Measurements from ENCODE around the gene MST1. TPM values are rescaled to one million over a fixed set of nuclear protein-coding genes. Genes with fewer than 3 reads are reported as not detected.
A peak's percentile ranks its signal among the peaks of the same experiment; 100 is the strongest.
"Not testable (repeated sequence)": the region's sequence is repeated elsewhere in the genome, so short reads cannot be mapped to it uniquely, and the experiment has no call there.

MST1 gene
- total RNA-seq, 1 donor from 2014 or later = 8.3 TPM

DNA sequence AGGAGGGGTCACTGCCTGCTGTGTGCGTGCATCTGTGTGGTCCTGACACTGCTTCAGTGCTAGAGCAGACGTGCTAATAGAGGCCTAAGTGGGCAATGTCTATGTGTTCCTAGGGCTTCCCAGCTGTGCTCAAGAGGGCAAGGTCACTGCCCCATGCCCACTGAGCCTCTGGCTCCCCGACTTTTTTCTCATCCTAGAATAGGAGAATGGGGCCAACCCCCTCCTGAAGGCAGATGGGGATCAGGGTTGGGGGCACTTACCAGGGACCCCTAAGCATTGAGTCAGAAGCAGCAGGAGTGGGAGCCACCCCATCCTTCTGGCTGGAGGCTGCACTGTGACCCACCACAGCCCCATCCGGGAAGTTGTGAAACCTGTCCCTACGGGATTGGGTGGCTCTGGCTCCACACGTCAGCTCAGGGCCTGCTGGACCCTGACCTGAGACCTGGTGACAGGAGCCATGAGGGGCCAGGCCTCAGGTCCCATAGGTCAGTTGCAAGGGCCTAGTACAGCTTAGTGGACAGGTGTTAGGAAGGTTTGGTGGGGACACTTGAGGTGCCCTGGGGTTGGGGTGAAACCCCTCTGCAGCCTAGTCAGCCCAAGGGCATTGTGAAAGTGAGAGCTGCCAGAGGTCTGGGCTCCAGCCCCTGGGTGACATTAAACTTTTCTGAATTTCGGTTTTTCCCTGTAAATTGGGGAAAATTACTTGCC lies 782 bp downstream of the MST1 start:
- not testable (repeated sequence) for DNase-seq (ENCODE audit: low spot score); H3K9me3 Mint-ChIP-seq; H3K36me3 Mint-ChIP-seq (ENCODE audit: low read depth); H3K27me3 Mint-ChIP-seq (ENCODE audit: low read depth)
- Mint-ChIP-seq H3K27ac (peak overlapping the region; percentile 94), H3K4me1 (ENCODE audit: low read depth) (peaks cover 18% of the 10 kb centered on the region), H3K4me3 (ENCODE audit: low read depth) (peak overlapping the region; percentile 96)
- intact Hi-C loops (cut with micrococcal nuclease) = loop anchor here (1.0 kb wide), 1 partner anchor 14 kb away; the partner anchor contains the start of gene APEH

- H3K4me3 Mint-ChIP-seq (ENCODE audit: low read depth); H3K27me3 Mint-ChIP-seq (ENCODE audit: low read depth); intact Hi-C loops (cut with micrococcal nuclease); H3K9me3 Mint-ChIP-seq; DNase-seq (ENCODE audit: low spot score); H3K27ac Mint-ChIP-seq: not testable (repeated sequence)
- Mint-ChIP-seq H3K36me3 (ENCODE audit: low read depth) (peaks cover 15% of the 10 kb centered on the region), H3K4me1 (ENCODE audit: low read depth) (peaks cover 15% of the 10 kb centered on the region)
Measured at GRCh38 chr3:49687424-49687795, 1.9 kb downstream of the MST1 start.

DNA sequence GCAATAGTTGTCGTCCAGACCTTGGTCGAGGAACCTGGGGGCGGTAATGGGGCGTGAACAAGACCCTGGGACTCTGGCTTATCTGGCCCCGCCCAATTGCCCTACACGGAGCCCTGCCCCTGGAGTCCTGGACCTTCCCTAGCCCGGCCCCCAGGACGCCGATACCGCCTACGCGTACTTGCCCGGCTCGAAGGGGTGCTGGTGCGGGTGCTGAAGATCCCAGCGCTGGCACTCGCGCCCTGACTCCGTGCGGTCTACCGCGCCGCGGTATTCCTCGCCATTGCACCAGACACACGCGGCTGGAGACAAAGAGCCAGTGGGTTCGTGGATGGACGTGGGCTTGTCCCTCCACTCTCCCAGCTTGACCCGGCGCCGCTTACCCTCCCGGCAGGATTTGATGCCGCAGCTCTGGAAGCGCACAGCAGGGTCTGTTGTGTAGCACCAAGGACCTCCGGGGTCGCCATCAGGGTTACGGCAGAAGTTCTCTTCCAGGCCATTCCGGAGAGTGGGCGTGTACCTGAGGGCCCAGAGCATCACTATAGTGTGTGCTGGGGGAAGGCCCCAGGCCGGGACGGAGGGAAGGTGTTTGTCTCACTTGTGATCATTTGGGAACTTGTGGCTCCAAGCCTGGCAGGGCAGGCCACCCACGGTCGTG lies 2.4 kb downstream of the MST1 start:
- H3K27me3 Mint-ChIP-seq (ENCODE audit: low read depth); H3K9me3 Mint-ChIP-seq; DNase-seq (ENCODE audit: low spot score); H3K27ac Mint-ChIP-seq; intact Hi-C loops (cut with micrococcal nuclease): not testable (repeated sequence)
- peak overlapping the region; percentile 21 for H3K4me3 Mint-ChIP-seq (ENCODE audit: low read depth)
- peaks cover 18% of the 10 kb centered on the region for H3K36me3 Mint-ChIP-seq (ENCODE audit: low read depth)
- peaks cover 15% of the 10 kb centered on the region for H3K4me1 Mint-ChIP-seq (ENCODE audit: low read depth)

DNA sequence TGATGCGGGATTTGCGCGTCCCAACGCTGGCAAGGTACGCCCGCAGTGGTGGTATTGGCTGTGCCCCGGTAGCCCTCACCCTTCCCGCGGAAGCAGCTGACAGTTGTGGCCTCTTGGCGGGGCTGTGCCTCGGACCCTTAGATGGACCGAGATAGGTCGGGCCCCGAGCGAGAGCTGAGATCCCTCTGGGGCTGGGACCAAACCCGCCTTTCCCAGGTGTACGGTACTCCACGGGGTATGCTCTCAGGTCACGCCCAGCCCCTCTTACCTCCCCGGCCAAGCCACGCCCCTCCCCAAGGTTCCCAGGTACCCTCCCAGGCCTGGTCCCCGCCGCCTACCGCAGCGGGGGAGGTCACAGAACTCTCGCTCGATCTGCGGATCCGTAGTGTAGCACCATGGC lies 2.9 kb downstream of the MST1 start:
- H3K27me3 Mint-ChIP-seq (ENCODE audit: low read depth); H3K27ac Mint-ChIP-seq; DNase-seq (ENCODE audit: low spot score); H3K9me3 Mint-ChIP-seq; intact Hi-C loops (cut with micrococcal nuclease): not testable (repeated sequence)
- Mint-ChIP-seq H3K4me3 (ENCODE audit: low read depth) (peak overlapping the region; percentile 30), H3K4me1 (ENCODE audit: low read depth) (peaks cover 15% of the 10 kb centered on the region), H3K36me3 (ENCODE audit: low read depth) (peaks cover 18% of the 10 kb centered on the region)

DNA sequence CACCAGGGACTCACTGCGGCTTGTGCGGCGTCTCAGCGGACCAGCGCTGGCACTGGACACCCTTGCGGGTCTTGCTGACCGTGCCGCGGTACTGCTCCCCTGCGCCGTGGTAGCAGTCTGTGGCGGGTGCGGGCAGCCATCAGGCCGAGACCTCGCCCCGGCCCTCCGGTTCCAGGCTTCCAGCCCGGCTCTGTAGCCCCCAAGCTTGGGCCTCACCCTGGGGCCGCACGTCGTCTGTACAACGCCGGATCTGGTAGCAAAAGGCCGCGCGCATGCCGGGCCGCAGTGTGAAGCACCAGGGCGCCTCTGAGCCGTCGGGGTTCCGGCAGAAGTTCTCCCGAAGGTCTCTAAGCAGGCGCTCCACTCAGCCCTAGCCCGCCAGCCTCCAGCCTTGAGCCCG lies 3.4 kb downstream of the MST1 start:
- H3K27ac Mint-ChIP-seq; DNase-seq (ENCODE audit: low spot score); H3K27me3 Mint-ChIP-seq (ENCODE audit: low read depth); H3K4me3 Mint-ChIP-seq (ENCODE audit: low read depth); H3K9me3 Mint-ChIP-seq; intact Hi-C loops (cut with micrococcal nuclease): not testable (repeated sequence)
- H3K4me1 Mint-ChIP-seq (ENCODE audit: low read depth) = peaks cover 12% of the 10 kb centered on the region
- peaks cover 18% of the 10 kb centered on the region for H3K36me3 Mint-ChIP-seq (ENCODE audit: low read depth)

DNA sequence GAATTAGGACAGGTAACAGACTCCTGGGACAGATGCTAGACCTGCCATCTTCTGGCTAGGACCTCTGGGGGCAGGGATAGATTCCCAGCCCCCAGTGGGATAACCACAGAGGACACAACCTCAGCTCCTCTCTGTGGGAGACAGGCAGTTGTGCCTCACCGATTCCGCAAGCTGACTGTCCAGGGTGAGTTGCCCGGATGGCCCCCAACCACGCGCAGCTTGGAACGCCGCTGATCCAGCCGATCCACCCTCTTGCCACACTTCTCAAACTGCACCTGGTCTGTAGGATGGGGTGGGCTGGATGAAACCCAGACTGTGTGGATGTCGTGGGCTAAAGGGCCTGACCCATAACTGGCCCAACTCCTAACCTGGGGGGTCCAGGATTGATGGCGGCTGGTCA lies 4.2 kb downstream of the MST1 start:
- DNase-seq (ENCODE audit: low spot score); H3K27ac Mint-ChIP-seq; intact Hi-C loops (cut with micrococcal nuclease); H3K9me3 Mint-ChIP-seq; H3K4me3 Mint-ChIP-seq (ENCODE audit: low read depth); H3K4me1 Mint-ChIP-seq (ENCODE audit: low read depth); H3K27me3 Mint-ChIP-seq (ENCODE audit: low read depth): not testable (repeated sequence)
- peaks cover 19% of the 10 kb centered on the region for H3K36me3 Mint-ChIP-seq (ENCODE audit: low read depth)

DNA sequence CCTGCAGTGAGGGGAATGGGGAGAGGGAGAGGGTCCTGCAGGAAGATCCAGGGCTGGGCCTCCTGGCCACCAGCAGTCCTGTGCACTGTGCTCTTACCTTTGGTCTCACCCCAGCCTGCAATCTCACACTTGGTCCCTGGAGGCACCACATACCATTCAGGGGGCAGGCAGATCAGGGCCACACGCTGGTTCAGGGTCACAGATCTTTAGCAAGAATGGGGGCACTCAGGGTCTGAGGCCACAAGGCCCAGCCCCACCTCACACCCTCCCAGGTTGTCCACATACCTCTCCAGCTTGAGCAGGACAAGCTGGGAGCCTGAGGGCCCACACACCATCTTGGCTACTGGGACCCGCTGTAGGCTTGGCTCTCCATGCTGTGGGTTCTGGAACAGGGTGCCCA lies 4.8 kb downstream of the MST1 start:
- DNase-seq (ENCODE audit: low spot score); H3K9me3 Mint-ChIP-seq; intact Hi-C loops (cut with micrococcal nuclease): not testable (repeated sequence)

DNA sequence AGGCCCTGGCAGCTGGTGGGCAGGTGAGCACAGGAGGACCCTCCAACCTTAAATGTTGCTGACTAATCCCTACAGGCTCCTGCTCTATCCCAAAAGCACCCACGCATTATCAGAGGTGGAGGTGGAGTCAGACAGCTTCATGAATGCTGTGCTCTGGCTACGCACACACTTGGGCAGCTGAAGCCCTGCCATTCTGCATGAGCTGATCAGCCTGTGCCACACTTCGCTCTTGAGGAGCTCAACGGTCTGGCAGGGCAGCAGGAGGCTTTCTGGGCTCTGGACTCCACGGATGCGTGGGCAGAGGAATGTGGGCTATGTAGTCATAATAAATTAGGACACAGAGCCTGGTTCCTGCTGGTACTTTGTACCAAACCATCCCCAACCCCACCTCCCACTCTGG lies 6.1 kb downstream of the MST1 start:
- H3K27ac Mint-ChIP-seq = no peak overlapping the region
- no peak for DNase-seq (ENCODE audit: low spot score)
- H3K9me3 Mint-ChIP-seq = no peaks in the 10 kb centered on the region
- H3K27me3 Mint-ChIP-seq (ENCODE audit: low read depth) = no peaks in the 10 kb centered on the region
- no peaks in the 10 kb centered on the region for H3K4me1 Mint-ChIP-seq (ENCODE audit: low read depth)
- intact Hi-C loops (cut with micrococcal nuclease) = no loop called here
- H3K4me3 Mint-ChIP-seq (ENCODE audit: low read depth) = no peak overlapping the region
- H3K36me3 Mint-ChIP-seq (ENCODE audit: low read depth) = peaks cover 27% of the 10 kb centered on the region

More for the DNA sequence above, 4.8 kb downstream of the MST1 start:
- not testable (repeated sequence) for H3K27ac Mint-ChIP-seq; H3K4me1 Mint-ChIP-seq (ENCODE audit: low read depth); H3K27me3 Mint-ChIP-seq (ENCODE audit: low read depth); H3K4me3 Mint-ChIP-seq (ENCODE audit: low read depth)
- H3K36me3 Mint-ChIP-seq (ENCODE audit: low read depth) = peaks cover 24% of the 10 kb centered on the region

DNA sequence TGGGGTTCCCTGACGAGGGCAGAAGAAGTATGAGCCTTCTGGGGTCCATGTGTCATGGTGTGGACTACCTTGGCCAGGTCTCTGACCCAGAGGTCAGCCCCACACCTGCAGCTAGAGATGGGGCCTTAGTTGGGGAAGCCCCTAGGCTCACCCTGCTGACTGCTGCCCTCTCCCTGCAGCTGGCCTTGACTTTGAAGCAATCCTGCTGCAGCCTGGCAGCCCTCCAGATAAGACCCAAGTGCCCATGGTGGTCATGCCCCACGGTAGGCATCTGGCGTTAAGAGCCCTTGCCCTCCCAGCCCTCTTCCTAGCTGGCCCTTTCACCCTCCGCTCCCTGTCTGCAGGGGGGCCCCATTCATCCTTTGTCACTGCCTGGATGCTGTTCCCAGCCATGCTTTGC lies 7.7 kb downstream of the MST1 start:
- H3K27ac Mint-ChIP-seq = no peak overlapping the region
- no peak overlapping the region for H3K4me3 Mint-ChIP-seq (ENCODE audit: low read depth)
- DNase-seq (ENCODE audit: low spot score) = no peak
- intact Hi-C loops (cut with micrococcal nuclease) = no loop called here
- H3K27me3 Mint-ChIP-seq (ENCODE audit: low read depth) = no peaks in the 10 kb centered on the region
- no peaks in the 10 kb centered on the region for H3K9me3 Mint-ChIP-seq
- no peaks in the 10 kb centered on the region for H3K4me1 Mint-ChIP-seq (ENCODE audit: low read depth)
- H3K36me3 Mint-ChIP-seq (ENCODE audit: low read depth) = peaks cover 39% of the 10 kb centered on the region

GRCh38 chr3:49681232-49681522 lies 8.1 kb downstream of the MST1 start:
- H3K36me3 Mint-ChIP-seq (ENCODE audit: low read depth) = peaks cover 41% of the 10 kb centered on the region
- H3K4me1 Mint-ChIP-seq (ENCODE audit: low read depth) = no peaks in the 10 kb centered on the region
- H3K27me3 Mint-ChIP-seq (ENCODE audit: low read depth) = no peaks in the 10 kb centered on the region
- H3K27ac Mint-ChIP-seq = no peak overlapping the region
- no peaks in the 10 kb centered on the region for H3K9me3 Mint-ChIP-seq
- intact Hi-C loops (cut with micrococcal nuclease) = no loop called here
- no peak overlapping the region for H3K4me3 Mint-ChIP-seq (ENCODE audit: low read depth)
- DNase-seq (ENCODE audit: low spot score) = no peak

GRCh38 chr3:49680493-49681231 lies 8.6 kb downstream of the MST1 start:
- Mint-ChIP-seq H3K36me3 (ENCODE audit: low read depth) (peaks cover 43% of the 10 kb centered on the region), H3K4me3 (ENCODE audit: low read depth) (no peak overlapping the region), H3K9me3 (no peaks in the 10 kb centered on the region), H3K4me1 (ENCODE audit: low read depth) (no peaks in the 10 kb centered on the region), H3K27me3 (ENCODE audit: low read depth) (no peaks in the 10 kb centered on the region), H3K27ac (no peak overlapping the region)
- no peak for DNase-seq (ENCODE audit: low spot score)
- intact Hi-C loops (cut with micrococcal nuclease) = no loop called here

DNA sequence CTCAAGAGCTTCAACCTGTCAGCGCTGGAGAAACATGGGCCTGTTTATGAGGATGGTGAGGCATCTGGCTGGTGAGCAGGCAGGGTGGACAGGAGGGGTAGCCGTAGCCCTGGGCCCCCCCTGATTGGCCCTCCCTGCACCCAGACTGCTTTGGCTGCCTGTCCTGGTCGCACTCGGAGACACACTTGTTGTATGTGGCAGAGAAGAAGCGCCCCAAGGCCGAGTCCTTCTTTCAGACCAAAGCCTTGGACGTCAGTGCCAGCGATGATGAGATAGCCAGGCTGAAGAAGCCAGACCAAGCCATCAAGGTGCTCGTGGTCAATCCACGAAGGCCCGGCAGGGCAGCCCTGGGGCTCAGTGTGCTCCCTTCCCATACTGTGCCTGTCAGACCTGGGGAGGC lies 13.4 kb downstream of the MST1 start:
- Mint-ChIP-seq H3K4me1 (ENCODE audit: low read depth) (peaks cover 16% of the 10 kb centered on the region), H3K4me3 (ENCODE audit: low read depth) (no peak overlapping the region), H3K27me3 (ENCODE audit: low read depth) (no peaks in the 10 kb centered on the region), H3K27ac (no peak overlapping the region), H3K9me3 (no peaks in the 10 kb centered on the region), H3K36me3 (ENCODE audit: low read depth) (peaks cover 25% of the 10 kb centered on the region)
- no peak for DNase-seq (ENCODE audit: low spot score)
- intact Hi-C loops (cut with micrococcal nuclease) = no loop called here

GRCh38 chr3:49674497-49674983 lies 14.7 kb downstream of the MST1 start:
- Mint-ChIP-seq H3K4me1 (ENCODE audit: low read depth) (peaks cover 16% of the 10 kb centered on the region), H3K9me3 (no peaks in the 10 kb centered on the region), H3K27ac (no peak overlapping the region), H3K4me3 (ENCODE audit: low read depth) (peak overlapping the region; percentile 91), H3K36me3 (ENCODE audit: low read depth) (peaks cover 18% of the 10 kb centered on the region), H3K27me3 (ENCODE audit: low read depth) (no peaks in the 10 kb centered on the region)
- intact Hi-C loops (cut with micrococcal nuclease) = loop anchor here (1.0 to 5.0 kb wide), 3 partner anchors 15 to 202 kb away; partner anchors contain the start of genes AMIGO3, DAG1, MST1 and RNF123
- no peak for DNase-seq (ENCODE audit: low spot score)
